ENCODE results near the gene ACP7. TPM values are rescaled to one million over a fixed set of nuclear protein-coding genes. Genes with fewer than 3 reads are reported as not detected.

The ACP7 gene, protein sequence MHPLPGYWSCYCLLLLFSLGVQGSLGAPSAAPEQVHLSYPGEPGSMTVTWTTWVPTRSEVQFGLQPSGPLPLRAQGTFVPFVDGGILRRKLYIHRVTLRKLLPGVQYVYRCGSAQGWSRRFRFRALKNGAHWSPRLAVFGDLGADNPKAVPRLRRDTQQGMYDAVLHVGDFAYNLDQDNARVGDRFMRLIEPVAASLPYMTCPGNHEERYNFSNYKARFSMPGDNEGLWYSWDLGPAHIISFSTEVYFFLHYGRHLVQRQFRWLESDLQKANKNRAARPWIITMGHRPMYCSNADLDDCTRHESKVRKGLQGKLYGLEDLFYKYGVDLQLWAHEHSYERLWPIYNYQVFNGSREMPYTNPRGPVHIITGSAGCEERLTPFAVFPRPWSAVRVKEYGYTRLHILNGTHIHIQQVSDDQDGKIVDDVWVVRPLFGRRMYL
- total RNA-seq (2012; rRNA removed) (not detected in 2 replicates), polyA plus RNA-seq (2012; rRNA removed) (not detected in 2 replicates), Bru-seq, nascent RNA (not detected), BruChase-seq, experiment 1, labeled RNA remaining after a 6-hour chase (not detected), BruChase-seq, experiment 2, labeled RNA remaining after a 2-hour chase (not detected)
- polyA plus RNA-seq (2012; cell fraction: cytosol; rRNA removed), result not detected in 2 replicates
- polyA plus RNA-seq (2012; cell fraction: nucleus; rRNA removed; ENCODE audit: low replicate concordance), result 0.04 and 0.05 TPM in 2 replicates
- long read RNA-seq, result 0 reads

DNA sequence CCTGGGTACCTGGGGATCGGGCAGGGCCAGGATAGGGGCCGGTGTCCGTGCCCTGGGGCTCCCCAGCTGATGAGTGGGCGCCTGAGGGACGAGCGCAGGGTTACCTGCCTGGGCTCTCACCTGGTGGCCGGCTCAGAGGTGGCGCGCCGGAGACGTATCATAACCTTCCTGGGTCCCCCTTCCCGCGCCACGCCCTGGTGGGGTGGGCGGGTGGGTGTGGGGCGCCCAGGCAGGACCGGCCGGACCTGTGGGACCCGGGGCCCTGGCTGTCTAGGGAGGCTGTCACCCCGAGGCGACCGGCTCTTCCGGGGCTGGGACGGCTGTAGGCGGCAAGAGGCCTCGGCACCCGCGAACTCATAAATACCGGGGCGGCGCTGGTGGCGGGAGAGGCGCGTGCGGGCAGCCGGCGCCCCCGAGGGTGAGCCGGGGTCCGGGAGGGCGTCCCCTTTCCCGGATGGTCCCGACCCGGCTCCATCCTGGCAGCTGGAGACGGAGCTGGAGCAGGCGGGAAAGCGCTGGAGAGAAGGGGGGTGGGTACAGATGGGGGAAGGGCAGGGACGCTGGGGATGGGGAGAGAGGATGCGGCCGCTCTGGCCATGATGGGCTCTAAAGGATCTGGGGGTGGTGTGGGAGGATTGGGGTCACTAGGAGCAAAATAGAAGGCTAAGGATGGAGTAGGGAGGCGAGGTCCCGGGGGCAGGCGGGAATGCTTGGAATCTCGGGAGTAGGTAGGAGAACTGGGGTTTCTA lies at the start of gene ACP7:
ACP7 (plus strand) TSS at position 386 of the 749 bp plus-strand sequence. CDS start 902 bp downstream, outside the sequence.
- dilution Hi-C loops (cut with HindIII; ENCODE audit: low sequenced_read_pairs, unreplicated experiment) (no loop called here), intact Hi-C loops (cut with micrococcal nuclease) (no loop called here), in situ Hi-C loops (cut with MboI; ENCODE audit: low sequenced_read_pairs) (no loop called here)
- Histone ChIP-seq H4K20me1 (ENCODE audit: insufficient read depth, low read length) (no peaks in the 10 kb centered on the region), H3K9me1 (ENCODE audit: insufficient read depth, low read length) (no peaks in the 10 kb centered on the region), H2BK15ac (ENCODE audit: low read depth, low read length) (no peak within 1 kb of the TSS; the same call in 2 of the 3 replicates), H3K36me3 (ENCODE audit: control insufficient read depth, insufficient read depth, low read length) (no peaks in the 10 kb centered on the region), H3K9me3 (ENCODE audit: control insufficient read depth, insufficient read depth, low read length) (no peaks in the 10 kb centered on the region), H3K79me1 (ENCODE audit: low read depth in 1 of 2, low read length in 2 of 2) (no peaks in the 10 kb centered on the region), H3K4me1 (ENCODE audit: control insufficient read depth, insufficient read depth, low read length) (peaks cover 3% of the 10 kb centered on the region; the same call in 1 of the 2 replicates), H2AFZ (replicated peaks; ENCODE audit: low read length, poor library complexity) (peak within 1 kb of the TSS; percentile 87), H3K23ac (ENCODE audit: low read depth, low read length) (0 out of 2 replicates have a peak within 1 kb of the TSS, but pooled peaks have one; percentile 24), H2BK5ac (ENCODE audit: low read depth, low read length, poor library complexity, severe bottlenecking) (no peak within 1 kb of the TSS), H3K4me2 (ENCODE audit: low read depth, low read length) (peak within 1 kb of the TSS; percentile 37; the same call in 1 of the 2 replicates), H3K9ac (ENCODE audit: low read depth, low read length) (no peak within 1 kb of the TSS), H4K8ac (ENCODE audit: low read depth in 2 of 2, low read length in 2 of 2) (no peak within 1 kb of the TSS), H2AK5ac (ENCODE audit: low read depth, low read length) (no peak within 1 kb of the TSS), H2BK20ac (ENCODE audit: low read depth, low read length) (no peak within 1 kb of the TSS), H3K18ac (ENCODE audit: low read depth, low read length) (no peak within 1 kb of the TSS), H2BK120ac (ENCODE audit: low read depth, low read length) (no peak within 1 kb of the TSS), H3K27me3 (ENCODE audit: control insufficient read depth, insufficient read depth, low read length) (peaks cover 51% of the 10 kb centered on the region), H4K91ac (ENCODE audit: insufficient read depth, low read depth, low read length) (no peak within 1 kb of the TSS), H4K5ac (ENCODE audit: low read depth, low read length) (no peak within 1 kb of the TSS), H2AK9ac (replicated peaks; ENCODE audit: low read depth, low read length, poor library complexity) (no peak within 1 kb of the TSS), H3K14ac (replicated peaks; ENCODE audit: low read depth, low read length) (no peak within 1 kb of the TSS), H3K56ac (ENCODE audit: extremely low read depth, insufficient read depth, low read length) (no peak within 1 kb of the TSS), H3K4me3 (ENCODE audit: insufficient read depth, low read depth, low read length) (peak within 1 kb of the TSS; percentile 27; the same call in 1 of the 2 replicates), H3K4ac (ENCODE audit: low read depth, low read length) (no peak within 1 kb of the TSS), H3K27ac (ENCODE audit: insufficient read depth, low read length) (no peak within 1 kb of the TSS)
- ATAC-seq (ENCODE audit: low read depth), result peak; percentile 42; the same call in 1 of the 2 replicates
- no TSS peak for BruUV-seq (replicated peaks)
- WGBS, 2 experiments (ENCODE audit: extremely low coverage in 2 of 2, insufficient read length in 1 of 2), result 5% methylated on average over 3 of the region's 54 CpGs; no CpG with 5 or more reads in 1 of the 2 experiments
- DNase-seq, result no peak
- ChIA-PET CTCF (no interaction called here), POLR2A (ENCODE audit: unreplicated experiment) (no interaction called here)
- TF ChIP-seq, protein P1, sequence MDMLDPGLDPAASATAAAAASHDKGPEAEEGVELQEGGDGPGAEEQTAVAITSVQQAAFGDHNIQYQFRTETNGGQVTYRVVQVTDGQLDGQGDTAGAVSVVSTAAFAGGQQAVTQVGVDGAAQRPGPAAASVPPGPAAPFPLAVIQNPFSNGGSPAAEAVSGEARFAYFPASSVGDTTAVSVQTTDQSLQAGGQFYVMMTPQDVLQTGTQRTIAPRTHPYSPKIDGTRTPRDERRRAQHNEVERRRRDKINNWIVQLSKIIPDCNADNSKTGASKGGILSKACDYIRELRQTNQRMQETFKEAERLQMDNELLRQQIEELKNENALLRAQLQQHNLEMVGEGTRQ (IDR thresholded peaks at IDR 0.05; ENCODE audit: low read depth, low read length), result no peak
- TF ChIP-seq MXI1 (IDR thresholded peaks at IDR 0.05; ENCODE audit: borderline replicate concordance, low read depth, low read length), result no peak
- no peak for TF ChIP-seq SMC3 (IDR thresholded peaks at IDR 0.05; ENCODE audit: low read depth, low read length)
- TF ChIP-seq, protein P2, sequence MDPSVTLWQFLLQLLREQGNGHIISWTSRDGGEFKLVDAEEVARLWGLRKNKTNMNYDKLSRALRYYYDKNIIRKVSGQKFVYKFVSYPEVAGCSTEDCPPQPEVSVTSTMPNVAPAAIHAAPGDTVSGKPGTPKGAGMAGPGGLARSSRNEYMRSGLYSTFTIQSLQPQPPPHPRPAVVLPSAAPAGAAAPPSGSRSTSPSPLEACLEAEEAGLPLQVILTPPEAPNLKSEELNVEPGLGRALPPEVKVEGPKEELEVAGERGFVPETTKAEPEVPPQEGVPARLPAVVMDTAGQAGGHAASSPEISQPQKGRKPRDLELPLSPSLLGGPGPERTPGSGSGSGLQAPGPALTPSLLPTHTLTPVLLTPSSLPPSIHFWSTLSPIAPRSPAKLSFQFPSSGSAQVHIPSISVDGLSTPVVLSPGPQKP (IDR thresholded peaks at IDR 0.05; ENCODE audit: borderline replicate concordance, low read depth, low read length), result no peak
- TF ChIP-seq, protein P3, sequence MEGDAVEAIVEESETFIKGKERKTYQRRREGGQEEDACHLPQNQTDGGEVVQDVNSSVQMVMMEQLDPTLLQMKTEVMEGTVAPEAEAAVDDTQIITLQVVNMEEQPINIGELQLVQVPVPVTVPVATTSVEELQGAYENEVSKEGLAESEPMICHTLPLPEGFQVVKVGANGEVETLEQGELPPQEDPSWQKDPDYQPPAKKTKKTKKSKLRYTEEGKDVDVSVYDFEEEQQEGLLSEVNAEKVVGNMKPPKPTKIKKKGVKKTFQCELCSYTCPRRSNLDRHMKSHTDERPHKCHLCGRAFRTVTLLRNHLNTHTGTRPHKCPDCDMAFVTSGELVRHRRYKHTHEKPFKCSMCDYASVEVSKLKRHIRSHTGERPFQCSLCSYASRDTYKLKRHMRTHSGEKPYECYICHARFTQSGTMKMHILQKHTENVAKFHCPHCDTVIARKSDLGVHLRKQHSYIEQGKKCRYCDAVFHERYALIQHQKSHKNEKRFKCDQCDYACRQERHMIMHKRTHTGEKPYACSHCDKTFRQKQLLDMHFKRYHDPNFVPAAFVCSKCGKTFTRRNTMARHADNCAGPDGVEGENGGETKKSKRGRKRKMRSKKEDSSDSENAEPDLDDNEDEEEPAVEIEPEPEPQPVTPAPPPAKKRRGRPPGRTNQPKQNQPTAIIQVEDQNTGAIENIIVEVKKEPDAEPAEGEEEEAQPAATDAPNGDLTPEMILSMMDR (conservative IDR thresholded peaks at IDR 0.05; ENCODE audit: low read depth, low read length), result no peak
- no peak for TF ChIP-seq RFX5 (IDR thresholded peaks at IDR 0.05; ENCODE audit: low read depth, low read length)
- TF ChIP-seq CEBPB (IDR thresholded peaks at IDR 0.05; ENCODE audit: low read depth, low read length), result no peak
- no peak for TF ChIP-seq FOS (IDR thresholded peaks at IDR 0.05; ENCODE audit: low read depth, low read length)
- TF ChIP-seq CHD1 (IDR thresholded peaks at IDR 0.05; ENCODE audit: low read depth, low read length), result no peak
- no peak for TF ChIP-seq MAFK (IDR thresholded peaks at IDR 0.05; ENCODE audit: low read depth, low read length)
- TF ChIP-seq NFE2L2 (IDR thresholded peaks at IDR 0.05; ENCODE audit: low read depth, low read length), result no peak
